K562 (cell line): ENCODE results near the gene ELP1. TPM values are rescaled to one million over a fixed set of nuclear protein-coding genes. Genes with fewer than 3 reads are reported as not detected.

Source experiments
- ATAC-seq: fragments of 200-7000 bp; cut with Tn5 transposase; 3 replicates; pipeline ENCODE4 v1.9.1; 2020; ENCODE audit warnings: moderate library complexity
- BruUV-seq: library from RNA; stranded (reverse); fragments of 400-500 nt; replicated peaks from 2 replicates; lab custom pipeline; 2021; lab: Mats Ljungman, UMichigan
- CTCF ChIA-PET: fragments of 300-600 bp; formaldehyde crosslinking; extraction: SDS; loops from one replicate; lab custom pipeline; 2021; ENCODE audit warnings: low intra/inter-chr PET ratio; lab: Yijun Ruan, JAX
- POLR2A ChIA-PET: fragments of 300-600, 350-650 bp; sonication (Branson Sonifier 250); formaldehyde crosslinking; extraction: SDS; loops from one replicate; lab custom pipeline; 2021; ENCODE audit warnings: antibody characterized with exemption, inconsistent platforms; lab: Yijun Ruan, JAX
- DNase-seq, 4 experiments: peaks; one replicate each; pipeline versions ENCODE4 v3.0.0 to v3.0.0-alpha.2; 2011 to 2018; ENCODE audit warnings: low spot score in 3 of 4, mixed read lengths in 3 of 4; ENCODE audit errors: extremely low read depth in 1 of 4
- FAIRE-seq: peaks from 2 replicates; lab custom pipeline; 2011; peaks lifted over from hg19 to GRCh38; lab: Jason Lieb, UNC
- H2AFZ ChIP-seq: 2 replicates; pipeline ENCODE4 v1.6.0; 2011; ENCODE audit warnings: low read depth, low read length, control low read depth, inconsistent platforms
- H3K27ac ChIP-seq: fragments of 200-600 bp; 3 replicates; pipeline ENCODE4 v1.8.0; 2011; ENCODE audit warnings: low read depth, mild to moderate bottlenecking, control low read depth, inconsistent platforms, low read length, moderate library complexity, mixed read lengths; ENCODE audit errors: extremely low read depth
- H3K27me3 ChIP-seq, 2 experiments: fragments of 300-600 bp in 1 of 2; 2 replicates in 1 of 2; 3 replicates in 1 of 2; pipeline versions ENCODE4 v1.6.0 to v1.8.0; 2011; ENCODE audit warnings: inconsistent platforms in 2 of 2, low read length in 2 of 2, mild to moderate bottlenecking in 1 of 2, mixed read lengths in 1 of 2, moderate library complexity in 1 of 2; ENCODE audit not compliant: control insufficient read depth in 2 of 2, insufficient read depth in 2 of 2
- H3K36me3 ChIP-seq: fragments of 300-600 bp; 3 replicates; pipeline ENCODE4 v1.8.0; 2011; ENCODE audit warnings: mild to moderate bottlenecking, low read length, inconsistent platforms; ENCODE audit not compliant: control insufficient read depth, insufficient read depth
- H3K4me1 ChIP-seq, 2 experiments: fragments of 200-600 bp in 1 of 2; replicated peaks in 1 of 2; 2 replicates in 1 of 2; 3 replicates in 1 of 2; pipeline versions ENCODE4 v1.5.1 to v1.8.0; 2011; ENCODE audit warnings: inconsistent platforms in 2 of 2, low read length in 2 of 2, mild to moderate bottlenecking in 1 of 2, mixed read lengths in 1 of 2, moderate library complexity in 1 of 2; ENCODE audit not compliant: control insufficient read depth in 2 of 2, insufficient read depth in 2 of 2
- H3K4me2 ChIP-seq: 2 replicates; pipeline ENCODE4 v1.6.1; 2011; ENCODE audit warnings: low read length, control low read depth, inconsistent platforms, mixed read lengths; ENCODE audit not compliant: insufficient read depth
- H3K4me3 ChIP-seq: fragments of 200-600 bp; sonication (generic), shearing (Covaris generic); 2 replicates; pipeline ENCODE4 v1.5.1; 2016; ENCODE audit warnings: control low read depth, inconsistent platforms
- H3K79me2 ChIP-seq: fragments of 200-600 bp; 3 replicates; pipeline ENCODE4 v1.8.0; 2011; ENCODE audit warnings: low read length, inconsistent platforms; ENCODE audit not compliant: control insufficient read depth, insufficient read depth
- H3K9ac ChIP-seq, 2 experiments: 2 replicates each; pipeline versions ENCODE4 v1.6.0 to v1.6.1; 2011; ENCODE audit warnings: low read depth in 2 of 2, low read length in 2 of 2, control low read depth in 1 of 2, inconsistent platforms in 1 of 2, mild to moderate bottlenecking in 1 of 2, mixed read lengths in 1 of 2; ENCODE audit not compliant: insufficient read depth in 1 of 2
- H3K9me1 ChIP-seq: one replicate; pipeline ENCODE4 v1.6.0; 2011; ENCODE audit warnings: inconsistent platforms, mild to moderate bottlenecking, low read length, moderate library complexity; ENCODE audit not compliant: control insufficient read depth, insufficient read depth
- H3K9me3 ChIP-seq: replicated peaks from 2 replicates; pipeline ENCODE4 v1.5.1; 2011; ENCODE audit warnings: low read depth, low read length, inconsistent platforms; ENCODE audit not compliant: control insufficient read depth, insufficient read depth
- H4K20me1 ChIP-seq: replicated peaks from 2 replicates; pipeline ENCODE4 v1.6.1; 2011; ENCODE audit warnings: low read length, inconsistent platforms, mixed read lengths; ENCODE audit not compliant: control insufficient read depth, insufficient read depth
- CXXC5 ChIP-seq: fragments of 250-450 bp; sonication (Bioruptor Pico); IDR thresholded peaks from 2 replicates; pipeline ENCODE4 v1.8.0; 2022; ENCODE audit warnings: inconsistent platforms, mild to moderate bottlenecking, moderate library complexity
- GATA2 ChIP-seq: sonication (generic); formaldehyde crosslinking; IDR thresholded peaks from 2 replicates; pipeline ENCODE4 v1.4.0; 2020; ENCODE audit warnings: mild to moderate bottlenecking, missing genetic modification reagents
- MTA3 ChIP-seq: fragments of 450-650 bp; formaldehyde crosslinking; IDR thresholded peaks from 2 replicates; pipeline ENCODE4 v1.6.1; 2017; ENCODE audit warnings: mild to moderate bottlenecking, borderline replicate concordance
- ZEB2 ChIP-seq: fragments of 450-650 bp; IDR thresholded peaks from 2 replicates; pipeline ENCODE4 v1.6.1; 2016
- ZNF212 ChIP-seq: fragments of 450-650 bp; formaldehyde crosslinking; IDR thresholded peaks from 2 replicates; pipeline ENCODE4 v1.4.0; 2020; ENCODE audit warnings: mild to moderate bottlenecking
- ZNF518B ChIP-seq: fragments of 250-450 bp; sonication (Bioruptor Pico); IDR thresholded peaks from 2 replicates; pipeline ENCODE4 v1.5.0; 2021; ENCODE audit warnings: mild to moderate bottlenecking, moderate library complexity
- WGBS: fragments of 100-300 bp; shearing (Covaris generic); methylation state at CpG from one replicate; pipeline ENCODE4 v1.1.6; 2016; ENCODE audit warnings: low coverage, mixed read lengths; ENCODE audit not compliant: insufficient coverage; ENCODE audit errors: missing lambda C conversion rate; 5-methylcytosine and 5-hydroxymethylcytosine counted together
- in situ Hi-C: fragments of 300-500 bp; cut with MboI; formaldehyde crosslinking; loops from 4 replicates; pipeline ENCODE4 v1.15.0; 2018; ENCODE audit warnings: inconsistent platforms, mixed read lengths
- intact Hi-C: fragments of 100-400 bp; cut with micrococcal nuclease; formaldehyde crosslinking; loops from 2 replicates; pipeline ENCODE4 v1.14.2; 2022
- polyA plus RNA-seq, 8 experiments: library from polyadenylated mRNA; depleted of rRNA in 4 of 8; stranded (reverse) in 5 of 8; unstranded in 3 of 8; fragments of >200 nt; fragmentation: Nextera tagmentation in 2 of 8; fragmentation: Illumina TruSeq in 1 of 8; extraction: Ambion mirVana in 2 of 8; extraction: Trizol in 1 of 8; gene quantifications; 2 replicates each; pipeline versions ENCODE4 v1.2.1 to v1.2.3, GENCODE V29; 2011 to 2014; ENCODE audit warnings: inconsistent platforms in 1 of 8, missing spikeins in 1 of 8
- total RNA-seq, 7 experiments: library from RNA; depleted of rRNA in 6 of 7; stranded (reverse); fragments of >200 nt in 6 of 7; fragmentation: Illumina TruSeq in 2 of 7; extraction: Trizol in 2 of 7; gene quantifications; 2 replicates each; pipeline versions ENCODE4 v1.2.1 to v1.2.3, GENCODE V29; 2011 to 2021; ENCODE audit warnings: low replicate concordance in 1 of 7

Gene ELP1
- total and polyA plus RNA-seq, 9 of the 15 experiments (the other 6 are each of a cell fraction or from before 2014, with no cell fraction given) = 17.0 to 48.6 (median 39.7) TPM

GRCh38 chr9:108855529-108855886, 78.4 kb downstream of the ELP1 start:
- CTCF ChIA-PET = interaction anchor here (0.7 kb wide), 1 partner anchor 224 kb away, joined by 4 read pairs; no protein-coding TSS in a partner anchor
- 16% methylated on average over 14 of the region's 25 CpGs for WGBS
- intact Hi-C loops = loop anchor here (10.0 kb wide), 1 partner anchor 369 kb away; no protein-coding TSS in a partner anchor
- POLR2A ChIA-PET = interaction anchor here (1.1 to 1.5 kb wide), 3 partner anchors 11 to 32 kb away, joined by 3 to 6 read pairs (median 4); no protein-coding TSS in a partner anchor
- peaks cover 40 to 45% of the 10 kb centered on the region in 2 experiments for H3K27me3 ChIP-seq
- no peak overlapping the region for H3K9ac ChIP-seq
- no peaks in the 10 kb centered on the region; the same call in 1 of the 2 replicates for H4K20me1 ChIP-seq
- H2AFZ ChIP-seq = no peak overlapping the region
- TF ChIP-seq ZNF212 (CRISPR knock-in tag) (no peak), ZEB2 (no peak), ZNF518B (CRISPR knock-in tag) (no peak), MTA3 (no peak), CXXC5 (CRISPR knock-in tag) (no peak), GATA2 (CRISPR knock-in tag) (no peak)
- H3K9me1 ChIP-seq = no peaks in the 10 kb centered on the region
- in situ Hi-C loops = no loop called here
- no peak overlapping the region for H3K4me3 ChIP-seq
- BruUV-seq = no TSS peak
- ATAC-seq (no peak), FAIRE-seq (no peak), DNase-seq (no peak)
- no peaks in the 10 kb centered on the region for H3K79me2 ChIP-seq
- peaks cover 0 to 15% of the 10 kb centered on the region in 2 experiments; a peak in 1 of 5 replicates for H3K4me1 ChIP-seq
- no peaks in the 10 kb centered on the region for H3K36me3 ChIP-seq
- no peak overlapping the region for H3K4me2 ChIP-seq
- no peaks in the 10 kb centered on the region for H3K9me3 ChIP-seq
- H3K27ac ChIP-seq = no peak overlapping the region
